SU-DHL-6 (cell line): ENCODE measurements around the gene FAM110C.

Experiments used
- CTCF ChIP-seq: fragments of 200-600 bp; sonication (generic); IDR thresholded peaks from one replicate; pipeline ENCODE4 v1.5.1; 2017; ENCODE audit warnings: antibody characterized with exemption, mild to moderate bottlenecking, low read length, moderate library complexity; ENCODE audit not compliant: insufficient read depth, poor library complexity, severe bottlenecking
- EZH2phosphoT487 ChIP-seq: fragments of 200-600 bp; sonication (generic), shearing (Covaris generic); conservative IDR thresholded peaks from 2 replicates; pipeline ENCODE4 v1.6.1; 2018; ENCODE audit warnings: mild to moderate bottlenecking, antibody characterized with exemption, low read length, moderate library complexity, mixed read lengths

- TF ChIP-seq CTCF (no peak), EZH2phosphoT487 (no peak)
These were observed 26.8 kb downstream of the FAM110C start for GRCh38 chr2:19505-19904.
